Measurements from ENCODE around the gene POLH. TPM values are rescaled to one million over a fixed set of nuclear protein-coding genes. Genes with fewer than 3 reads are reported as not detected.
"Not testable (repeated sequence)": the region's sequence is repeated elsewhere in the genome, so short reads cannot be mapped to it uniquely, and the experiment has no call there.

The POLH gene
- total and polyA plus RNA-seq, 2 donors (not counting 1 experiment from before 2014, with no cell fraction given) = 19.0 to 21.8 TPM

DNA sequence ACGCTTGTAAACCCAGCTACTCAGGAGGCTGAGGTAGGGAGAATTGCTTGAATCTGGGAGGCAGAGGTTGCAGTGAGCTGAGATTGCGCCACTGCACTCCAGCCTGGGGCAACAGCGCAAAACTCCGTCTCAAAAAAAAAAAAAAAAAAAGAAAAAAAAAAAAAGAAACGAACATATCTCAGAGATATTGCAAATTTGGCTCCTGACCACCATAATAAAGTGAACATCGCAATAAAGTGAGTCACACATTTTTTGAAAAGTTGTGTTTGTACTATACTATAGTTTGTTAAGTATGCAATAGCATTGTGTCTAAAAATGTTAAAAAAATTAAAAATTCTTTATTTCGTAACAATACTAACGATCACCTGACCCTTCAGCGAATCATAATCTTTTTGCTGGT lies 82.2 kb downstream of the POLH start:
- Histone ChIP-seq H3K4me1 (ENCODE audit: control insufficient read depth, extremely low read depth, insufficient read depth, low read length) (no peaks in the 10 kb centered on the region), H3K4me2 (ENCODE audit: extremely low read depth, insufficient read depth, low read length) (no peak overlapping the region), H3K79me2 (ENCODE audit: control insufficient read depth, insufficient read depth, low read length) (no peaks in the 10 kb centered on the region), H3K27me3 (ENCODE audit: control insufficient read depth, insufficient read depth, low read length) (no peaks in the 10 kb centered on the region), H3K9ac (ENCODE audit: insufficient read depth, low read length) (no peak overlapping the region), H3K4me3 (replicated peaks in 1 of 4; ENCODE audit: control extremely low read depth in 1 of 4, insufficient read depth in 1 of 4, low read depth in 3 of 4, low read length in 4 of 4) (no peak overlapping the region), H4K20me1 (ENCODE audit: control insufficient read depth, extremely low read depth, insufficient read depth, low read length) (no peaks in the 10 kb centered on the region), H3K36me3 (ENCODE audit: control insufficient read depth, insufficient read depth, low read length) (no peaks in the 10 kb centered on the region), H2AFZ (ENCODE audit: low read length) (no peak overlapping the region), H3K9me3 (ENCODE audit: control insufficient read depth, insufficient read depth, low read depth, low read length) (no peaks in the 10 kb centered on the region), H3K27ac (ENCODE audit: insufficient read depth, low read length) (no peak overlapping the region)
- DNase-seq (ENCODE audit: low read depth in 2 of 2) = no peak
- TF ChIP-seq, protein P1, sequence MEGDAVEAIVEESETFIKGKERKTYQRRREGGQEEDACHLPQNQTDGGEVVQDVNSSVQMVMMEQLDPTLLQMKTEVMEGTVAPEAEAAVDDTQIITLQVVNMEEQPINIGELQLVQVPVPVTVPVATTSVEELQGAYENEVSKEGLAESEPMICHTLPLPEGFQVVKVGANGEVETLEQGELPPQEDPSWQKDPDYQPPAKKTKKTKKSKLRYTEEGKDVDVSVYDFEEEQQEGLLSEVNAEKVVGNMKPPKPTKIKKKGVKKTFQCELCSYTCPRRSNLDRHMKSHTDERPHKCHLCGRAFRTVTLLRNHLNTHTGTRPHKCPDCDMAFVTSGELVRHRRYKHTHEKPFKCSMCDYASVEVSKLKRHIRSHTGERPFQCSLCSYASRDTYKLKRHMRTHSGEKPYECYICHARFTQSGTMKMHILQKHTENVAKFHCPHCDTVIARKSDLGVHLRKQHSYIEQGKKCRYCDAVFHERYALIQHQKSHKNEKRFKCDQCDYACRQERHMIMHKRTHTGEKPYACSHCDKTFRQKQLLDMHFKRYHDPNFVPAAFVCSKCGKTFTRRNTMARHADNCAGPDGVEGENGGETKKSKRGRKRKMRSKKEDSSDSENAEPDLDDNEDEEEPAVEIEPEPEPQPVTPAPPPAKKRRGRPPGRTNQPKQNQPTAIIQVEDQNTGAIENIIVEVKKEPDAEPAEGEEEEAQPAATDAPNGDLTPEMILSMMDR (conservative IDR thresholded peaks at IDR 0.05 in 1 of 2, IDR thresholded peaks at IDR 0.05 in 1 of 2; ENCODE audit: low read depth in 1 of 2, low read length in 2 of 2) = no peak
- no peak for TF ChIP-seq EZH2 (IDR thresholded peaks at IDR 0.05; ENCODE audit: low read length, missing control alignments)

- H3K27ac ChIP-seq (ENCODE audit: insufficient read depth, low read length); DNase-seq (ENCODE audit: low read depth in 2 of 2); H3K27me3 ChIP-seq (ENCODE audit: control insufficient read depth, insufficient read depth, low read length); H3K4me2 ChIP-seq (ENCODE audit: extremely low read depth, insufficient read depth, low read length); H3K79me2 ChIP-seq (ENCODE audit: control insufficient read depth, insufficient read depth, low read length); H2AFZ ChIP-seq (ENCODE audit: low read length); H3K4me3 ChIP-seq (replicated peaks in 1 of 4; ENCODE audit: control extremely low read depth in 1 of 4, insufficient read depth in 1 of 4, low read depth in 3 of 4, low read length in 4 of 4); H3K4me1 ChIP-seq (ENCODE audit: control insufficient read depth, extremely low read depth, insufficient read depth, low read length); H4K20me1 ChIP-seq (ENCODE audit: control insufficient read depth, extremely low read depth, insufficient read depth, low read length); H3K9me3 ChIP-seq (ENCODE audit: control insufficient read depth, insufficient read depth, low read depth, low read length); H3K9ac ChIP-seq (ENCODE audit: insufficient read depth, low read length); H3K36me3 ChIP-seq (ENCODE audit: control insufficient read depth, insufficient read depth, low read length): not testable (repeated sequence)
Measured at GRCh38 chr6:43662948-43663347, 87.0 kb downstream of the POLH start.

Other genes starting within 250 kb of the POLH start
- gene ZNF318, start 206.5 kb upstream of the POLH start, total RNA-seq = 5.6 and 6.1 TPM in 2 replicates
- gene ZNF318, start 206.5 kb upstream of the POLH start, polyA plus RNA-seq = 8.6 and 10.0 TPM in 2 replicates
- gene ABCC10, start 148.6 kb upstream of the POLH start, total RNA-seq = 16.7 and 23.1 TPM in 2 replicates
- gene ABCC10, start 148.6 kb upstream of the POLH start, polyA plus RNA-seq = 8.9 and 9.3 TPM in 2 replicates
- gene DLK2, start 120.6 kb upstream of the POLH start, total RNA-seq = under 0.01 and 0.17 TPM in 2 replicates
- gene DLK2, start 120.6 kb upstream of the POLH start, polyA plus RNA-seq = 0.23 and 0.50 TPM in 2 replicates
- 7.4 and 8.9 TPM in 2 replicates for gene TJAP1, start 98.6 kb upstream of the POLH start, total RNA-seq
- gene TJAP1, start 98.6 kb upstream of the POLH start, polyA plus RNA-seq = 18.9 and 22.9 TPM in 2 replicates
- 0.26 and 0.33 TPM in 2 replicates for gene LRRC73, start 65.8 kb upstream of the POLH start, total RNA-seq
- gene LRRC73, start 65.8 kb upstream of the POLH start, polyA plus RNA-seq = 0.17 and 0.18 TPM in 2 replicates
- 83.7 and 106 TPM in 2 replicates for gene YIPF3, start 59.3 kb upstream of the POLH start, total RNA-seq
- 173 TPM in 2 replicates for gene YIPF3, start 59.3 kb upstream of the POLH start, polyA plus RNA-seq
- 27.4 and 32.4 TPM in 2 replicates for gene POLR1C, start 59.1 kb upstream of the POLH start, total RNA-seq
- 39.7 and 55.2 TPM in 2 replicates for gene POLR1C, start 59.1 kb upstream of the POLH start, polyA plus RNA-seq
- 18.2 and 20.5 TPM in 2 replicates for gene XPO5, start 147 bp upstream of the POLH start, total RNA-seq
- gene XPO5, start 147 bp upstream of the POLH start, polyA plus RNA-seq = 21.7 and 26.1 TPM in 2 replicates
- 111 and 174 TPM in 2 replicates for gene GTPBP2, start 53.1 kb downstream of the POLH start, total RNA-seq
- 44.4 and 45.2 TPM in 2 replicates for gene GTPBP2, start 53.1 kb downstream of the POLH start, polyA plus RNA-seq
- 19.2 and 19.3 TPM in 2 replicates for gene MAD2L1BP, start 59.7 kb downstream of the POLH start, total RNA-seq
- 34.5 and 39.0 TPM in 2 replicates for gene MAD2L1BP, start 59.7 kb downstream of the POLH start, polyA plus RNA-seq
- 1.5 and 1.7 TPM in 2 replicates for gene RSPH9, start 68.9 kb downstream of the POLH start, total RNA-seq
- gene RSPH9, start 68.9 kb downstream of the POLH start, polyA plus RNA-seq = 0.50 and 0.87 TPM in 2 replicates
- gene MRPS18A, start 111.6 kb downstream of the POLH start, total RNA-seq = 39.3 and 42.1 TPM in 2 replicates
- gene MRPS18A, start 111.6 kb downstream of the POLH start, polyA plus RNA-seq = 31.8 and 43.7 TPM in 2 replicates
- gene VEGFA, start 194.0 kb downstream of the POLH start, total RNA-seq = 150 and 208 TPM in 2 replicates
- 68.0 and 111 TPM in 2 replicates for gene VEGFA, start 194.0 kb downstream of the POLH start, polyA plus RNA-seq

Measured in fibroblast of lung (primary cell).